ACHN (cell line): Measurements from ENCODE around the gene IER3.
"Not testable (repeated sequence)": the region's sequence is repeated elsewhere in the genome, so short reads cannot be mapped to it uniquely, and the experiment has no call there.

Experiments
- DNase-seq: peaks from one replicate; pipeline ENCODE4 v3.0.0-alpha.2; 2015
- in situ Hi-C: cut with HindIII; loops from 2 replicates; pipeline ENCODE4 v1.10.0; 2017; ENCODE audit warnings: low sequenced_read_pairs, low pct_ligation_motif_present, low pct_unique_long_range_greater_than_20kb

The IER3 gene

DNA sequence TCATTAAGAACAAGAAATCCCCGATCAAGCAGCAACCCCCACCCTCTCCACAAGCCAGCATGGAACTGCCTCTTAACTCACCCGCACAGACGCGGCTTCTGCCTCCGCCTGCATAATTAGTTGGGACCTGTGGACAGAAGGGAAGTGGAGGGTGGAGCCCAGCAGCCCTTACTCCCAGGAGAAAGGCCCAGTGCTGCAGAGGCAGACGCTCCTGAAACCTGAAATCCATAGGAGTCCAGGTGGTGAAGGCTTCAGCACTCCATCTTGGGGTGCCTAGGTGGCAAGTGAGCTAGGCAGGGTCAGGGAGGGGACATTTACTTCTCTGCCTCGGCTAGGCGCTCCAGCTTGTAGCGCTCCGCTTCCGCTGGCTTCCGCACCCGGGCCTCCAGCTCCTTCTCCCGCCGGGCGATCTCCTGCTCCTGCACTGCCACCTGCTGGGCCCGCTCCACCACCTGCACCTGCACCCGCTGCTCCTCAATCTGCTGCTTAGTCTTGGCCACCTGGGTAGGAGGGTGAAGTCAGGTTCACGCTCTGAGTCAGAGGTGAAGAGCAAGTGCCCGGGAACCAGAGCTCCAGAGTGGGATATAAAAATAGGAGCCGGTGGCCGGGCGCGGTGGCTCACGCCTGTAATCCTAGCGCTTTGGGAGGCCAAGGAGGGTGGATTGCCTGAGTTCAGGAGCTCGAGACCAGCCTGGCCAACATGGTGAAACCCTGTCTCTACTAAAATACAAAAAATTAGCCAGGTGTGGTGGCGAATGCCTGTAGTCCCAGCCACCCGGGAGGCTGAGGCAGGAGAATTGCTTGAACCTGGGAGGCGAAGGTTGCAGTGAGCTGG, 13.5 kb downstream of the IER3 start:
- in situ Hi-C loops: no loop called here

GRCh38 chr6:30727920-30728553, 16.3 kb downstream of the IER3 start:
- peak; percentile 28 for DNase-seq

More for the DNA sequence above, 13.5 kb downstream of the IER3 start:
- DNase-seq: peak; percentile 66

GRCh38 chr6:30726506-30727413, 17.6 kb downstream of the IER3 start:
- in situ Hi-C loops: no loop called here
- no peak for DNase-seq

More at GRCh38 chr6:30727920-30728553, 16.3 kb downstream of the IER3 start:
- in situ Hi-C loops: no loop called here

DNA sequence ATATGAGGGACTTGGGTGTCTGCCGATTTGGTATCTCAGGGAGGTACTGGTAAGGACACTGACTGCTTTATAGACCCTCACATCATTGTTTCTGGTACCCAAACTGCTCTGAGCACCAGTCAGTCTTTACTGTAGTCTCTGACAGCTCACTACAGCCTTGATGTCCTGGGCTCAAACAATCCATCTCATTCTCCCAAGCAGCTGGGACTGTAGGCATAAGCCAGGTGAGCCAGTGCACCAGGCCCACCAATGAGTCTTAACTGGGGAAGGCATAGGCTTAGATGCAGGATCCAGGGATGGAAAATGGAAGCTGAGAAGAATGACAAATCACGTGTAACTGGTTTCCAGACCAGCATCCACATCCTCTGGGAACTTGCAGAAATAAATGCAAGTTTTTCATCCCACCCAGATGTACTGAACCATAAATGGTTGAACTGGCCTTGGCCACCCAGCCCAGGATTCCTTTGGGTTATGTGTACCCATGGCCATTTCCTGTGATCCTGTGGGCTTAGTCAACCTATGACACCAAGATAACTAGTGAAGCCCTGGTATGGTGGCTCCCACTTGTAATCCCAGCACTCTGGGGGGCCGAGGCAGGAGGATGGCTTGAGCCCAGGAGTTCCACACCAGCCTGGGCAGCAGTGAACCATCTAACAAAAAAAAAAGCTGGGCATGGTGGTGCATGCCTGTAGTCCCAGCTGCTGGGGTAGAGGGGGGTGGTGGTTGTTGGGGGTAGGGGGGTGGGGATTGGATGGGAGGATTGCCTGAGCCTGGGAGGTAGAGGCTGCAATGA, 18.4 kb downstream of the IER3 start:
- peak; percentile 40 for DNase-seq
- in situ Hi-C loops: no loop called here

DNA sequence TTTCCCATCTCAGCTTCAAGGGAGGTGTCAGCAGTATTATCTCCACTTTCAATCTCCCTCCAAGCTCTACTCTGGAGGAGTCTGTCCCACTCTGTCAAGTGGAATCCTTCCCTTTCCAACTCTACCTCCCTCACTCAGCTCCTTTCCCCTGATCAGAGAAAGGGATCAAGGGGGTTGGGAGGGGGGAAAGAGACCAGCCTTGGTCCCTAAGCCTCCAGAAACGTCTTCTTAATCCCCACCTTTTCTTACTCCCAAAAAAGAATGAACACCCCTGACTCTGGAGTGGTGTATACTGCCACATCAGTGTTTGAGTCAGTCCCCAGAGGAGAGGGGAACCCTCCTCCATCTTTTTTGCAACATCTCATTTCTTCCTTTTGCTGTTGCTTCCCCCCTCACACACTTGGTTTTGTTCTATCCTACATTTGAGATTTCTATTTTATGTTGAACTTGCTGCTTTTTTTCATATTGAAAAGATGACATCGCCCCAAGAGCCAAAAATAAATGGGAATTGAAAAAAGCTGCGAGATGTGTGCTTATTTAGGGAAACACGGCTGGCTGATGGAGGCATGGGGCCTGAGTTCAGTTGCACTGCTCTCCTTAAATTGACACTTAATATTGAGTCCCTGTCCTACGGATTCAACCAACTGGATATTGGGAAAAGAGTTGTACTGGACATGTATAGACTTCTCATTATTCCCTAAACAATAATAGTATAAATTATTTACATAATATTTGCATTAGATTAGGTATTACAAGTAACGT, 19.3 kb downstream of the IER3 start:
- no peak for DNase-seq
- in situ Hi-C loops: no loop called here

GRCh38 chr6:30723843-30724741, 20.3 kb downstream of the IER3 start:
- in situ Hi-C loops, DNase-seq: not testable (repeated sequence)

GRCh38 chr6:30723159-30723842, 21.0 kb downstream of the IER3 start:
- in situ Hi-C loops, DNase-seq: not testable (repeated sequence)

- in situ Hi-C loops: no loop called here
Observed at GRCh38 chr6:30722280-30723112, 21.9 kb downstream of the IER3 start.

GRCh38 chr6:30722025-30722279, 22.4 kb downstream of the IER3 start:
- in situ Hi-C loops, DNase-seq: not testable (repeated sequence)

More at GRCh38 chr6:30722280-30723112, 21.9 kb downstream of the IER3 start:
- DNase-seq: peak; percentile 73

- peak; percentile 86 for DNase-seq
- in situ Hi-C loops: no loop called here
Observed at GRCh38 chr6:30721198-30722024, 22.9 kb downstream of the IER3 start.

- DNase-seq: peak; percentile 58
- in situ Hi-C loops: no loop called here
Observed at GRCh38 chr6:30720738-30721197, 23.6 kb downstream of the IER3 start.

DNA sequence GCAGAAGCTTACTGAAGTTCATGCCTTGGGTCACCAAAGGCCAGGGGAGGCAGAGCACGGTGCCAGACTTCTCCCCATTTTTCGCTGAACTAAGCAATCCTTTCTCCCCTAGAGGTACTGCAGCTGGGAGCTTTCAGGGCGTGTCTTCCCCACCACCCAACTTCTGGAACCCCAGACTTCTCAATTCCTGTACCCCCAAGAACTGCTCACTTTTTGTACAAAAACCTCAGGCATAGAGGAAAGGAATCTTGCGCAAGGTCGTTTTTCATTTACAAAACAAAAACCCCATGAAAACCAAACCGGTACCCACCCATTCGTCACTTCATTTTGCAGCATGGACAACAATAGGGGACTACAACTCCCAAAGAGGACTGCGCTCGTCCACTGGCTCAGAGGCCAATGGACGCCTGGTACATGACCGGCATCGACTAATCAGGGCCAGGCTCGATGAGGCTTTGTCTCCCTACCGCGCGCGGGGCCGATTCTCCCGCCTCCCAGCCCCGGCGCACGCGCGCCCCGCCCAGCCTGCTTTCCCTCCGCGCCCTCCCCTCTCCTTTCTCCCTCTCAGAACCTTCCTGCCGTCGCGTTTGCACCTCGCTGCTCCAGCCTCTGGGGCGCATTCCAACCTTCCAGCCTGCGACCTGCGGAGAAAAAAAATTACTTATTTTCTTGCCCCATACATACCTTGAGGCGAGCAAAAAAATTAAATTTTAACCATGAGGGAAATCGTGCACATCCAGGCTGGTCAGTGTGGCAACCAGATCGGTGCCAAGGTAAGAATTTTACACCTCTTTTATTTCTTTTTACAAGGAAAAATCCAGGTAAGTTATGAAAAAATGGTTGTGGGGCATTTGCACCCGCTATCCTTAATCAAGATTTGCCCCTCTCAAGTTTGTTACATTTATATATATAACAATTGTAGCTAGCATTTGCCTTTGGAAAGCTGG, 24.3 kb downstream of the IER3 start, which contains the start of gene TUBB:
Gene TUBB (plus strand): TSS at position 562 of the 947 bp plus-strand sequence. CDS start 155 bp downstream, at position 717.
- in situ Hi-C loops: no loop called here
- peak; percentile 95 for DNase-seq

DNA sequence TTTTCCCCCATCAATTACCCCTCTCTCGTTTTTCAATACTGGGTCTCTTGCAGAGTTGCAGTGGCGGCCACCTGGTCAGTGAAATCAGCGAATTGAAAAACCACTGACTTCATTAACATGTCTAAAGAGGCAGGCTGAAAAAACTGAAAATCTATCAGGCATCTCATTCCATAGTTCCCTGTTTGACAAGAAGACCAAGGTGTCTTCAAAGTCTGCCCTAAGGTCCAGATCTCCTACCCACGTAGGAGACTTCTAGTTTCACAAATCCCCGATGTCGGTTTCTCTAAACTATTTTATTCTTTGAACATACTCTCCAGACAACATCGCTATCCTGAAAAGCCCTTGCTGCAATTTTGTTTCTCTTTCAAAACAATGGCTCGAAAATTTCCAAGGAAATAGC, 25.0 kb downstream of the IER3 start:
- in situ Hi-C loops: no loop called here
- DNase-seq: peak; percentile 25
